Dendritic cell treated with granulocyte-macrophage colony-stimulating factor and Interleukin-4, amounts not matched to agents 40 ng/mL and 50 ng/mL, for 4 days (primary cell): ENCODE results near the gene MBNL2.
A peak's percentile ranks its signal among the peaks of the same experiment; 100 is the strongest.

ENCODE experiments used
- H3K27ac Mint-ChIP-seq: one replicate; pipeline ENCODE4 v1.8.0; 2022; ENCODE audit warnings: mild to moderate bottlenecking, mixed read lengths
- H3K27me3 Mint-ChIP-seq: one replicate; pipeline ENCODE4 v1.8.0; 2022; ENCODE audit warnings: mild to moderate bottlenecking, mixed read lengths
- H3K36me3 Mint-ChIP-seq: one replicate; pipeline ENCODE4 v1.8.0; 2022; ENCODE audit warnings: low read depth, mixed read lengths
- H3K4me1 Mint-ChIP-seq: one replicate; pipeline ENCODE4 v1.8.0; 2022; ENCODE audit warnings: low read depth, mixed read lengths
- H3K4me3 Mint-ChIP-seq: one replicate; pipeline ENCODE4 v1.8.0; 2022; ENCODE audit warnings: mild to moderate bottlenecking, moderate library complexity, mixed read lengths
- H3K9me3 Mint-ChIP-seq: one replicate; pipeline ENCODE4 v1.8.0; 2022; ENCODE audit warnings: mixed read lengths
- intact Hi-C: fragments of 100-400 bp; cut with micrococcal nuclease; formaldehyde crosslinking; loops from one replicate; pipeline ENCODE4 v1.15.0; 2022

MBNL2 gene

GRCh38 chr13:97284558-97284957 lies 62.4 kb downstream of the MBNL2 start:
- Mint-ChIP-seq H3K36me3 (peaks cover 24% of the 10 kb centered on the region), H3K27me3 (no peaks in the 10 kb centered on the region), H3K27ac (peak overlapping the region; percentile 12), H3K4me1 (peaks cover 36% of the 10 kb centered on the region), H3K4me3 (no peak overlapping the region), H3K9me3 (no peaks in the 10 kb centered on the region)
- intact Hi-C loops: no loop called here

DNA sequence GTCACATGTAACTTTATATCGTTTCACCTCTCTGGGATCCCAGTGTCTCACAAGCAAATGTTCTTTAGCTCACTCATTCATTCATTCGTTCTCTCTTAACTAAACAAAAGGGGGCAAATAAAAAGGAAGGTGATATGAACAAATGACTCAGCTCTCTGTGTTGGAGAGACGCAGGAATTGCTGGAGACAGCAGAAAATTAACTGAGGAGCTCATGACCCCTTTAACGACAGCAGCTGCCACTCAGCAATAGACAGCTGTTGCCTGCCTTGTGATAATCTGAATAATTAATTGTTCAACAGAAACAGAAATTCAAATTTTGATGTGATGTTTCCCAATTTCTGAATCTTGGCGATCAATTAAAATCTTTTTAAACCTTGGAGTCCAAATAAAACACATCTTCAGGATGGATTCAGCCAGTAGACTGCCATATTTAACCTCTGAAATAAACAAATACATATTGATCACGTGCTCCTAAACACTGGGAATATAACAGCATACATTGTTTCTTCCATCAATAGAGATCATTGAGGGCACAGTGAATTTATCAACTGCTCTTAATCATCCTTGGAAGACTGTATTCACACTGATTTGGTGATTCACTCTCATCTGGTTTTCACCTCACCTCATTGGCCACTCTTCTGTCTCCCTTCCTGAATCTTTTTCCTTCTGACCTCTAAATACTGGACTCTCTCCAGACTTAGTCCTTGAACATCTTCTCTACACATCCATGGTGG lies 63.3 kb downstream of the MBNL2 start:
- intact Hi-C loops: no loop called here
- no peaks in the 10 kb centered on the region for H3K9me3 Mint-ChIP-seq
- no peak overlapping the region for H3K27ac Mint-ChIP-seq
- peaks cover 44% of the 10 kb centered on the region for H3K4me1 Mint-ChIP-seq
- H3K36me3 Mint-ChIP-seq: peaks cover 22% of the 10 kb centered on the region
- H3K4me3 Mint-ChIP-seq: no peak overlapping the region
- no peaks in the 10 kb centered on the region for H3K27me3 Mint-ChIP-seq

DNA sequence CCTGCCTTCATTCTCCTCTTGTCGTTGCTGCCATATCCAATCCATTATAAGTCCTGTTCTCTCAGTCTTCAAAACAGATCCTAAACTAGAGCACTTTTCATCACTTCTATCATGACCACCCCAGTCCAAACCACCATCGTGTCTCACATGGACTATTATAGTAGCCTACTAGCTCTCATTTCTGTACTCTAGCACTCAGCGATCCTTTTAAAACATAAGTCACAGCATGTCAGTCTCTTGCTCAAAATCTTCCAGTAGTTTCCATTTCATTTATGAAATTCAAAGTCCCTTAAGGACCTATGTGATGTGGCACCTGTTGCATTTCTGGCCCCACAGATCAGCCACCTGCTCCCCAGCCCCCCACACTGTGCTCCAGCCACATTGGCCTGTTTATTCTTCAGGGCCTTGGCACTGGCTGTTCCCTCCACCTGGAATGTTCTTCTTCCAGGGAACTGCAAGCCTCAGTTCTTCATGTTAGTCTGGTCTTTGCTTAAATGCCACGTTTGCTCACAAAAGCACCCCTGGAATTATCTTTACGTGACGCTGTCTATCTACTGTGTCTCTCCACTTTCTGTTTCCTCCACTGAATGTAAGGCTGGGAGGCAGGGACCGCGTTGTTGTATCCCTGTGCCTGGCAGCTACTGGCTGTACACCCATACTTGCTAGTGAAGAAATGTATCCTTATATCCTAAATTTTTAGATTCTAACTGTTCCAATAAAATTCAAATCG lies 64.3 kb downstream of the MBNL2 start:
- intact Hi-C loops: no loop called here
- no peak overlapping the region for H3K27ac Mint-ChIP-seq
- no peaks in the 10 kb centered on the region for H3K9me3 Mint-ChIP-seq

DNA sequence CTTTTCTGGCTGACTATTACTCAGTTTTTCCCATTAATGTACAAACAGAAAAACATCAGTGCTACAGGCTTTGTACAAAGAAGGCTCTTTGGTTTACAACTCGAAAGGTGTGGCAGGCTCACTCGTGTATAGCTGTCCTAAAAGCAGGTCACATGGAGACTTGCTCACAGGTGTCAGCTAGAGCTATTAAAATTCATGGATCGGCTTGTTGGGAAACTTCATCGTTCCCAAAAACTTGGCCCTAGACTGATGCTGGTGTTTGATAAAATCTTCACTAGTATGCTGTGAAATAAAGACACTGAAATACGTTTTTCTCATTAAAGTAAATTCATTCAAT lies 64.9 kb downstream of the MBNL2 start:
- Mint-ChIP-seq H3K9me3 (no peaks in the 10 kb centered on the region), H3K36me3 (peaks cover 15% of the 10 kb centered on the region), H3K4me3 (no peak overlapping the region), H3K27ac (no peak overlapping the region), H3K27me3 (no peaks in the 10 kb centered on the region), H3K4me1 (peaks cover 46% of the 10 kb centered on the region)
- intact Hi-C loops: no loop called here

More for the DNA sequence above, 64.3 kb downstream of the MBNL2 start:
- Mint-ChIP-seq H3K4me3 (no peak overlapping the region), H3K4me1 (peaks cover 46% of the 10 kb centered on the region), H3K27me3 (no peaks in the 10 kb centered on the region), H3K36me3 (peaks cover 15% of the 10 kb centered on the region)

DNA sequence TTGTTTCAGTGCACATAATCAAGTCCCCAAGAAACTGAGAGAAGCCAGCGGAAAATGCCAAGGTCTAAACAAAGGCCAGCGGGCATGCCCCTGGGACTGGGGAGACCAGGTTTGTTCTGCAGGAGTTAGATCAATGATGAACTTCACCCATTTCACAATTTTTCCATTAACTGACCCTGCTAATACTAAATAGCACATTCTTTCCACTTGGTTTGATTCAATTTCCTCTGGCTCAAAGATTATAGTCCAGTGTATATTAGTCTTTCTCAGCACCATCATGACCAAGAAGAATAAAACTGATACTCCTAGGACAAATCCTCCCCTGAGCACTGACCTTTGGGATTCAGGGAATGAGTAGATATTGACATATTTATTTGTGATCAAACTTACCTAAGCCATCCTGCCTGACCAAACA lies 66.4 kb downstream of the MBNL2 start:
- intact Hi-C loops: no loop called here
- peaks cover 10% of the 10 kb centered on the region for H3K36me3 Mint-ChIP-seq
- no peak overlapping the region for H3K4me3 Mint-ChIP-seq
- no peaks in the 10 kb centered on the region for H3K27me3 Mint-ChIP-seq
- H3K27ac Mint-ChIP-seq: no peak overlapping the region
- no peaks in the 10 kb centered on the region for H3K9me3 Mint-ChIP-seq
- H3K4me1 Mint-ChIP-seq: peaks cover 34% of the 10 kb centered on the region

GRCh38 chr13:97289514-97290298 lies 67.6 kb downstream of the MBNL2 start:
- H3K27ac Mint-ChIP-seq: peak overlapping the region; percentile 54
- intact Hi-C loops: no loop called here
- H3K27me3 Mint-ChIP-seq: no peaks in the 10 kb centered on the region
- no peak overlapping the region for H3K4me3 Mint-ChIP-seq
- peaks cover 24% of the 10 kb centered on the region for H3K4me1 Mint-ChIP-seq
- H3K36me3 Mint-ChIP-seq: peaks cover 10% of the 10 kb centered on the region
- H3K9me3 Mint-ChIP-seq: no peaks in the 10 kb centered on the region

DNA sequence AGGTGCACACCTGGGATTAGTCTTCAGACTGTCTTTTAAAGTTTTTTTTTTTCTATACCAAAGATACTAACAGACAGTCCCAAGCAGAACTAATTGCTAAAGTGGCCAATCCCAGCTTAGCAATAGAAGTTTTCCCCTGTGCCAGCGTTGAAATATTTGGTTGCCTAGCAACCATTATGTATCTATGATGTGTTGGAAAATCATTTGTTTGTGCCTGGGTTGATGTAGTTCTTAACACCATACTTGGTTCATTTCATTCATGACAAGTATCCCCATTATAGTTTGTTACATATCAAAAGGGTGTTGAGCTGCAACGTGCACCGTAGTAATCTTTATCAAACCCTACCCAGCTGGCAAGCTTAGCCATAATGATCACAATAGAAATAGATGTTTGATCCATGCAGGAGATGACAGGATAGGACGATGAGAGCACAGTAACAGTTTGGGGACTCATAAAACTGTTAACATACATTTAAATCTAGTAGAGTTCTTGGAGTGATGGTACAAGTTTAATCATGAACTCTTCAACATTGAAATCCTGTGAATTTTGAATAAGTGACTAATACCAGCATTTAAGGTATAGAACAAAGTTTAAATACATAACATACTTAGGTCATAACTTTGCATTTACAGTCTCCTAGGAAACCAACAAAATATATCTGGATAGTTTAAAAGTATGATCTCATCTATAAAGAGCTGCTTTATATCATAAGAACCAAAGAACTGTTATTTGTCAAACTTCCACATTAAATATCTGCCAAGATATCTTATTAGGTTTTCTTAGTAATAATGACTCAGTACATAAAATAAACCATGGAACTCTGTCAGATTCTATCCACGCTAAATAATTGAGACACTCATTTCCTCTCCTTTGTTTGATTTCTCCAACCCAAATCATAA lies 73.4 kb downstream of the MBNL2 start:
- H3K27me3 Mint-ChIP-seq: no peaks in the 10 kb centered on the region
- peaks cover 8% of the 10 kb centered on the region for H3K36me3 Mint-ChIP-seq
- H3K27ac Mint-ChIP-seq: no peak overlapping the region
- peaks cover 13% of the 10 kb centered on the region for H3K4me1 Mint-ChIP-seq
- no peaks in the 10 kb centered on the region for H3K9me3 Mint-ChIP-seq
- intact Hi-C loops: no loop called here
- H3K4me3 Mint-ChIP-seq: no peak overlapping the region

DNA sequence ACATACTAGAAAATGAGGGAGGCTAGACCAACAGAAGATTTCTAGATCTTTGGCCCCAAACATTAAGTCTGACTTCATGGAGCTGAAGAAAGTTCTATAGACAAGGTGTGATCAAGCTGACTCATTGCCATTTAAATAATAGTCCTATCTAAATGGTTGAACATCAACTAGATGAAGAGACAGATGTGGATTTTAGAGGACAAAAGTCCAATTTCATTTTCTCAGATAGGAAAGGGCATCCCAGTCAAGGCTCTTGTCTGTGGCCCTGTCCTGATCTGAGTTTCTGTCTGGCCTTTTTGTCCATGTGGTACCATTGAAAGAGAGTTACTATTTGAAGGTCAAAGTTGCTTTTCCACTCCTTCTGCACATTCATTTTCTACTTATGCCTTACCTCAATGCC lies 74.6 kb downstream of the MBNL2 start:
- Mint-ChIP-seq H3K36me3 (peaks cover 8% of the 10 kb centered on the region), H3K4me3 (no peak overlapping the region), H3K9me3 (no peaks in the 10 kb centered on the region), H3K27ac (no peak overlapping the region), H3K27me3 (no peaks in the 10 kb centered on the region), H3K4me1 (peaks cover 6% of the 10 kb centered on the region)
- intact Hi-C loops: no loop called here

- H3K27me3 Mint-ChIP-seq: no peaks in the 10 kb centered on the region
- no peak overlapping the region for H3K4me3 Mint-ChIP-seq
- H3K27ac Mint-ChIP-seq: no peak overlapping the region
- H3K9me3 Mint-ChIP-seq: no peaks in the 10 kb centered on the region
- intact Hi-C loops: no loop called here
- H3K4me1 Mint-ChIP-seq: peaks cover 6% of the 10 kb centered on the region
- H3K36me3 Mint-ChIP-seq: peaks cover 8% of the 10 kb centered on the region
Observed at GRCh38 chr13:97298816-97299215, 76.7 kb downstream of the MBNL2 start.

DNA sequence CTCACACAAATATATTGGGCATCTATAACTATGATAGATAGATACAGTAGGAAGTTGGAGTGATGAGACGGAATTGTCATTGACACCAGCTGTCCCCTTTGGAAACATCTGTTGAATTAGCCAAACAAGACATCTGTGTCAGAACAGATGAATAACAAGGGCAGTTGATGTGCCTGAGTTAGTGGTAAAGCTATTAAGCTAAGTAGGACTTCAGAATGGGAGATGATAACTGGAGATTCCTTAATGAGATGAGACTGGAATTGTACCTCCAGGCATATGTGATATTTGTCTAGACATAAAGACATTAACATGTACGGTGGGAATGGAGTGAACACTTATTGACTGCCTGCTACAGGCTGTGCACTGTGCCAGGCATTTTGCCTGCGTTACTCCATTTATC lies 78.7 kb downstream of the MBNL2 start:
- H3K27me3 Mint-ChIP-seq: no peaks in the 10 kb centered on the region
- no peaks in the 10 kb centered on the region for H3K9me3 Mint-ChIP-seq
- intact Hi-C loops: no loop called here
- H3K36me3 Mint-ChIP-seq: peaks cover 8% of the 10 kb centered on the region
- no peak overlapping the region for H3K4me3 Mint-ChIP-seq
- no peak overlapping the region for H3K27ac Mint-ChIP-seq
- H3K4me1 Mint-ChIP-seq: peaks cover 5% of the 10 kb centered on the region

GRCh38 chr13:97301382-97302095 lies 79.4 kb downstream of the MBNL2 start:
- peaks cover 11% of the 10 kb centered on the region for H3K4me1 Mint-ChIP-seq
- H3K27me3 Mint-ChIP-seq: no peaks in the 10 kb centered on the region
- H3K36me3 Mint-ChIP-seq: peaks cover 14% of the 10 kb centered on the region
- intact Hi-C loops: no loop called here
- H3K27ac Mint-ChIP-seq: no peak overlapping the region
- no peak overlapping the region for H3K4me3 Mint-ChIP-seq
- H3K9me3 Mint-ChIP-seq: no peaks in the 10 kb centered on the region

DNA sequence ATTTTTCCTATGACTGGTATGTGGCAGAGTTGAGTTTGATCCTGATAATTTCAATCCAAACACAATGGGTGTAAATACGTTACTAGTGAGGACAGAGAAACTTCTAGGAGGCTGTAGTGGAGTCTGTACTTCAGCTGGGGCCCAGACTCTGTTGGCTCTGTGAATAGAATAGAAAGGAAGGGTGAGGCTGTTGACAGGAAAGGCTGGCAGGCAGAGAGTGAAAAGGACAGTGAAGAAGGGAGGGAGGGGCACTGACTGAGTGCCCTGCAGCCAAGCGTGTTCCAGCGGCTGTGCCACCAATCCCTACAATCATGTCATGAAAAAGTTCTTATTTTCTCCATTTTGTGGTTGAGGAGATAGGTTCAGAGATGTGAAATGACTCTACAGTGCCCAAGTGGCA lies 80.5 kb downstream of the MBNL2 start:
- no peaks in the 10 kb centered on the region for H3K27me3 Mint-ChIP-seq
- H3K27ac Mint-ChIP-seq: no peak overlapping the region
- peaks cover 11% of the 10 kb centered on the region for H3K4me1 Mint-ChIP-seq

DNA sequence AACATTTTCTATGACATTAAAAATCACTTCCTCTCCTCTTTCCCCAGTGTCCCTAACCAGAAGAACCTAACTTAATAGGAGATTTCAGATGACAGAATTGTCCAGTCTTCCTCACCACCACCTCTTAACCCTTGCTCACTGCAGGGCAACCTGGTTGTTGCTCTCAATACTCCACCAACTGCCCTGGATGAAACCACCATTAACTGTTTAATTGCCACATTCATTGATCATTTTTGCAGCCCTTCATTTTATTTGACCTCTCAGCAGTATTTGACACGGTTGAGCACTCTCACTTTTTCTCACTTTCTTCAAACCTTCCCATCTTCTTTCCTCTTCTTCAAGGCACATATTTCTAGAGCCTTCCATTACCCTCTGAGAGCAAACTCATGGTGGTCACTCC lies 84.0 kb downstream of the MBNL2 start:
- no peaks in the 10 kb centered on the region for H3K9me3 Mint-ChIP-seq
- H3K27me3 Mint-ChIP-seq: no peaks in the 10 kb centered on the region
- intact Hi-C loops: no loop called here
- no peak overlapping the region for H3K27ac Mint-ChIP-seq
- peaks cover 6% of the 10 kb centered on the region for H3K36me3 Mint-ChIP-seq
- H3K4me3 Mint-ChIP-seq: no peak overlapping the region
- peaks cover 11% of the 10 kb centered on the region for H3K4me1 Mint-ChIP-seq

More for the DNA sequence above, 80.5 kb downstream of the MBNL2 start:
- Mint-ChIP-seq H3K9me3 (no peaks in the 10 kb centered on the region), H3K4me3 (no peak overlapping the region), H3K36me3 (peaks cover 9% of the 10 kb centered on the region)
- intact Hi-C loops: no loop called here
